SK-N-SH treated with all-trans-retinoic acid at 6 μM for 48 hours (cell line): Measurements from ENCODE around the gene KLHL25.

Source experiments
- ATAC-seq: fragments of 200-7000 bp; cut with Tn5 transposase; 3 replicates; pipeline ENCODE4 v1.9.1; 2020; ENCODE audit warnings: mild to moderate bottlenecking, moderate library complexity
- ARNTL ChIP-seq: fragments of 450-650 bp; formaldehyde crosslinking; IDR thresholded peaks from 2 replicates; pipeline ENCODE4 v1.5.0; 2020; ENCODE audit warnings: low read depth, mild to moderate bottlenecking, moderate library complexity, borderline replicate concordance
- BACH2 ChIP-seq: fragments of 250-450 bp; sonication (Bioruptor Pico); IDR thresholded peaks from 2 replicates; pipeline ENCODE4 v1.9.0; 2021; ENCODE audit warnings: mild to moderate bottlenecking, borderline replicate concordance
- CSDC2 ChIP-seq: fragments of 250-450 bp; sonication (Bioruptor Pico); IDR thresholded peaks from 2 replicates; pipeline ENCODE4 v1.5.0; 2020; ENCODE audit warnings: mild to moderate bottlenecking, moderate library complexity
- ESRRG ChIP-seq: fragments of 250-450 bp; sonication (Bioruptor Pico); IDR thresholded peaks from 2 replicates; pipeline ENCODE4 v1.6.1; 2021; ENCODE audit warnings: mild to moderate bottlenecking
- GLIS3 ChIP-seq: fragments of 250-450 bp; sonication (Bioruptor Pico); IDR thresholded peaks from 2 replicates; pipeline ENCODE4 v1.5.0; 2020; ENCODE audit warnings: mild to moderate bottlenecking, moderate library complexity
- ISL1 ChIP-seq: fragments of 250-450 bp; sonication (Bioruptor Pico); IDR thresholded peaks from 2 replicates; pipeline ENCODE4 v2.1.2; 2022; ENCODE audit warnings: mild to moderate bottlenecking, moderate library complexity
- OSR1 ChIP-seq: fragments of 250-450 bp; sonication (Bioruptor Pico); IDR thresholded peaks from 2 replicates; pipeline ENCODE4 v1.8.0; 2022; ENCODE audit warnings: moderate library complexity, mild to moderate bottlenecking, inconsistent platforms
- PATZ1 ChIP-seq: fragments of 250-450 bp; sonication (Bioruptor Pico); IDR thresholded peaks from 2 replicates; pipeline ENCODE4 v1.8.0; 2020; ENCODE audit warnings: mild to moderate bottlenecking, moderate library complexity, borderline replicate concordance
- POU6F1 ChIP-seq: fragments of 250-450 bp; sonication (Bioruptor Pico); IDR thresholded peaks from 2 replicates; pipeline ENCODE4 v1.8.0; 2021; ENCODE audit warnings: low read depth, mild to moderate bottlenecking, moderate library complexity, borderline replicate concordance
- PPARA ChIP-seq: fragments of 250-450 bp; sonication (Bioruptor Pico); IDR thresholded peaks from 2 replicates; pipeline ENCODE4 v1.5.0; 2020; ENCODE audit warnings: mild to moderate bottlenecking, borderline replicate concordance
- RARB ChIP-seq: fragments of 250-450 bp; sonication (Bioruptor Pico); IDR thresholded peaks from 2 replicates; pipeline ENCODE4 v1.8.0; 2021; ENCODE audit warnings: mild to moderate bottlenecking, moderate library complexity
- SNAI2 ChIP-seq: fragments of 250-450 bp; sonication (Bioruptor Pico); IDR thresholded peaks from 2 replicates; pipeline ENCODE4 v1.5.0; 2020; ENCODE audit warnings: mild to moderate bottlenecking, moderate library complexity
- TCF4 ChIP-seq: fragments of 250-450 bp; sonication (Bioruptor Pico); IDR thresholded peaks from 2 replicates; pipeline ENCODE4 v1.8.0; 2021; ENCODE audit warnings: mild to moderate bottlenecking, moderate library complexity, borderline replicate concordance
- TOX ChIP-seq: fragments of 250-450 bp; sonication (Bioruptor Pico); IDR thresholded peaks from 2 replicates; pipeline ENCODE4 v1.8.0; 2021; ENCODE audit warnings: mild to moderate bottlenecking, moderate library complexity, borderline replicate concordance
- TSHZ2 ChIP-seq: fragments of 250-450 bp; sonication (Bioruptor Pico); IDR thresholded peaks from 2 replicates; pipeline ENCODE4 v1.5.0; 2020; ENCODE audit warnings: mild to moderate bottlenecking, moderate library complexity
- ZFP3 ChIP-seq: fragments of 250-450 bp; sonication (Bioruptor Pico); IDR thresholded peaks from 2 replicates; pipeline ENCODE4 v1.5.0; 2020; ENCODE audit warnings: mild to moderate bottlenecking, moderate library complexity
- ZFP30 ChIP-seq: fragments of 450-650 bp; formaldehyde crosslinking; IDR thresholded peaks from 2 replicates; pipeline ENCODE4 v1.5.0; 2022; ENCODE audit warnings: mild to moderate bottlenecking, moderate library complexity
- ZNF565 ChIP-seq: fragments of 450-650 bp; formaldehyde crosslinking; conservative IDR thresholded peaks from 2 replicates; pipeline ENCODE4 v1.5.0; 2020; ENCODE audit warnings: low read depth, mild to moderate bottlenecking, moderate library complexity
- ZNF70 ChIP-seq: fragments of 450-650 bp; formaldehyde crosslinking; IDR thresholded peaks from 2 replicates; pipeline ENCODE4 v1.5.0; 2020; ENCODE audit warnings: mild to moderate bottlenecking, moderate library complexity
- ZNF8 ChIP-seq: fragments of 450-650 bp; formaldehyde crosslinking; IDR thresholded peaks from 2 replicates; pipeline ENCODE4 v1.5.0; 2020; ENCODE audit warnings: mild to moderate bottlenecking, moderate library complexity
- TF ChIP-seq, protein P1 (sequence below): fragments of 250-450 bp; sonication (Bioruptor Pico); IDR thresholded peaks from 2 replicates; pipeline ENCODE4 v1.5.1; 2020; ENCODE audit warnings: low read depth, mild to moderate bottlenecking, moderate library complexity
- TF ChIP-seq, protein P2 (sequence below): fragments of 250-450 bp; sonication (Bioruptor Pico); IDR thresholded peaks from 2 replicates; pipeline ENCODE4 v1.5.1; 2021; ENCODE audit warnings: mild to moderate bottlenecking, moderate library complexity

The KLHL25 gene

GRCh38 chr15:85825118-85825517 is 30.4 kb upstream of the KLHL25 start (continued):
- TF ChIP-seq, protein P1, sequence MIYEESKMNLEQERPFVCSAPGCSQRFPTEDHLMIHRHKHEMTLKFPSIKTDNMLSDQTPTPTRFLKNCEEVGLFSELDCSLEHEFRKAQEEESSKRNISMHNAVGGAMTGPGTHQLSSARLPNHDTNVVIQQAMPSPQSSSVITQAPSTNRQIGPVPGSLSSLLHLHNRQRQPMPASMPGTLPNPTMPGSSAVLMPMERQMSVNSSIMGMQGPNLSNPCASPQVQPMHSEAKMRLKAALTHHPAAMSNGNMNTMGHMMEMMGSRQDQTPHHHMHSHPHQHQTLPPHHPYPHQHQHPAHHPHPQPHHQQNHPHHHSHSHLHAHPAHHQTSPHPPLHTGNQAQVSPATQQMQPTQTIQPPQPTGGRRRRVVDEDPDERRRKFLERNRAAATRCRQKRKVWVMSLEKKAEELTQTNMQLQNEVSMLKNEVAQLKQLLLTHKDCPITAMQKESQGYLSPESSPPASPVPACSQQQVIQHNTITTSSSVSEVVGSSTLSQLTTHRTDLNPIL (CRISPR knock-in tag), result no peak
- TF ChIP-seq RARB (CRISPR knock-in tag), result no peak
- TF ChIP-seq ESRRG (CRISPR knock-in tag), result no peak
- no peak for TF ChIP-seq BACH2 (CRISPR knock-in tag)
- TF ChIP-seq ZFP3, result no peak
- no peak for TF ChIP-seq OSR1 (CRISPR knock-in tag)
- TF ChIP-seq PPARA (CRISPR knock-in tag), result no peak
- no peak for TF ChIP-seq CSDC2 (CRISPR knock-in tag)

GRCh38 chr15:85821545-85821944 is 26.8 kb upstream of the KLHL25 start:
- TF ChIP-seq ZNF8 (CRISPR knock-in tag), result no peak
- no peak for TF ChIP-seq ZNF565 (CRISPR knock-in tag)
- TF ChIP-seq TCF4 (CRISPR knock-in tag), result no peak
- TF ChIP-seq TSHZ2 (CRISPR knock-in tag), result no peak
- no peak for TF ChIP-seq ZFP3
- no peak for TF ChIP-seq ESRRG (CRISPR knock-in tag)
- TF ChIP-seq SNAI2, result no peak
- TF ChIP-seq POU6F1, result no peak
- no peak for TF ChIP-seq GLIS3 (CRISPR knock-in tag)
- no peak for TF ChIP-seq TOX (CRISPR knock-in tag)
- TF ChIP-seq ZNF70 (CRISPR knock-in tag), result no peak
- no peak for TF ChIP-seq ZFP30 (CRISPR knock-in tag)
- no peak for TF ChIP-seq ARNTL (CRISPR knock-in tag)
- TF ChIP-seq PPARA (CRISPR knock-in tag), result no peak
- no peak for TF ChIP-seq ISL1 (CRISPR knock-in tag)
- no peak for TF ChIP-seq BACH2 (CRISPR knock-in tag)
- TF ChIP-seq, protein P2, sequence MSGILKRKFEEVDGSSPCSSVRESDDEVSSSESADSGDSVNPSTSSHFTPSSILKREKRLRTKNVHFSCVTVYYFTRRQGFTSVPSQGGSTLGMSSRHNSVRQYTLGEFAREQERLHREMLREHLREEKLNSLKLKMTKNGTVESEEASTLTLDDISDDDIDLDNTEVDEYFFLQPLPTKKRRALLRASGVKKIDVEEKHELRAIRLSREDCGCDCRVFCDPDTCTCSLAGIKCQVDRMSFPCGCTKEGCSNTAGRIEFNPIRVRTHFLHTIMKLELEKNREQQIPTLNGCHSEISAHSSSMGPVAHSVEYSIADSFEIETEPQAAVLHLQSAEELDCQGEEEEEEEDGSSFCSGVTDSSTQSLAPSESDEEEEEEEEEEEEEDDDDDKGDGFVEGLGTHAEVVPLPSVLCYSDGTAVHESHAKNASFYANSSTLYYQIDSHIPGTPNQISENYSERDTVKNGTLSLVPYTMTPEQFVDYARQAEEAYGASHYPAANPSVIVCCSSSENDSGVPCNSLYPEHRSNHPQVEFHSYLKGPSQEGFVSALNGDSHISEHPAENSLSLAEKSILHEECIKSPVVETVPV (CRISPR knock-in tag), result no peak
- TF ChIP-seq, protein P1 (CRISPR knock-in tag), result no peak
- no peak for ATAC-seq

DNA sequence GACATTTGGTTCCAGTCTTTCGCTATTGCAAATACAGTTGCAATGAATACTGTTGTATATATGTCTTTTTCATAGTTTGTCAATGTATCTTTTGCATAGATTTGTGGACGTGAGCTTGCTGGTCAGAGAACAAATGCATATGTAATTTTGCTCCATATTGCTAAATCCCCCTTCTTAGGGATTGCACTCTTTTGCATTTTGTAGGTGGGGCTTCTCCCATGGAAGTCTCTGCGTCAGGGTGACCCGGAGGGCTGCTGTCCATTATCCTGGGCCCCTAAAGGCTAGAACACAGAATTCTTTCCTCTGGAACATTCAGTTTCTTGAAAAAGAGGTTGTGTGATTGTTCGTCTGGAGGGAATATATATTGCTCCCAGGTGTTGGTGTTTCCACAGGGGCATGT is 25.2 kb upstream of the KLHL25 start:
- ATAC-seq, result no peak
- TF ChIP-seq OSR1 (CRISPR knock-in tag) (no peak), TCF4 (CRISPR knock-in tag) (no peak), BACH2 (CRISPR knock-in tag) (no peak), ZNF565 (CRISPR knock-in tag) (no peak), ISL1 (CRISPR knock-in tag) (no peak), ZNF8 (CRISPR knock-in tag) (no peak), CSDC2 (CRISPR knock-in tag) (no peak), ZNF70 (CRISPR knock-in tag) (no peak), TOX (CRISPR knock-in tag) (no peak), PATZ1 (no peak), ESRRG (CRISPR knock-in tag) (no peak)
- TF ChIP-seq, protein P2 (CRISPR knock-in tag), result no peak
